Liver (tissue), 9 donors: Measurements from ENCODE around the gene SAMD5. TPM values are rescaled to one million over a fixed set of nuclear protein-coding genes. Genes with fewer than 3 reads are reported as not detected.

Source experiments
- DNase-seq: peaks from one replicate; pipeline ENCODE4 v3.0.0-alpha.2; 2017; ENCODE audit warnings: low spot score
- H3K27ac ChIP-seq, 2 donors: one replicate each; pipeline ENCODE4 v1.7.0; 2013; ENCODE audit warnings: inconsistent platforms in 2 of 2, low read length in 2 of 2, control low read depth in 1 of 2, low read depth in 1 of 2, mild to moderate bottlenecking in 1 of 2
- H3K27me3 ChIP-seq, 4 donors: one replicate each; pipeline versions ENCODE4 v1.6.1 to v1.7.0; 2013; ENCODE audit warnings: low read length in 3 of 4, inconsistent platforms in 1 of 4, mild to moderate bottlenecking in 1 of 4, moderate library complexity in 1 of 4; ENCODE audit not compliant: control insufficient read depth in 4 of 4, insufficient read depth in 4 of 4
- H3K36me3 ChIP-seq, 4 donors: one replicate each; pipeline versions ENCODE4 v1.6.1 to v1.7.0; 2013; ENCODE audit warnings: low read length in 3 of 4, mild to moderate bottlenecking in 3 of 4, low read depth in 1 of 4, moderate library complexity in 1 of 4; ENCODE audit not compliant: control insufficient read depth in 4 of 4, insufficient read depth in 3 of 4
- H3K4me1 ChIP-seq, 4 donors: one replicate each; pipeline versions ENCODE4 v1.6.1 to v1.7.0; 2013; ENCODE audit warnings: low read length in 3 of 4, mild to moderate bottlenecking in 3 of 4, moderate library complexity in 1 of 4; ENCODE audit not compliant: control insufficient read depth in 4 of 4, insufficient read depth in 4 of 4
- H3K4me3 ChIP-seq, 3 donors: one replicate each; pipeline versions ENCODE4 v1.6.1 to v1.7.0; 2013; ENCODE audit warnings: low read length in 3 of 3, control low read depth in 1 of 3, low read depth in 1 of 3, mild to moderate bottlenecking in 1 of 3
- H3K9ac ChIP-seq, 2 donors: one replicate each; pipeline ENCODE4 v1.7.0; 2013; ENCODE audit warnings: low read length in 2 of 2, mild to moderate bottlenecking in 2 of 2, moderate library complexity in 2 of 2, control low read depth in 1 of 2, low read depth in 1 of 2
- H3K9me3 ChIP-seq, 4 donors: one replicate each; pipeline versions ENCODE4 v1.6.1 to v1.7.0; 2013; ENCODE audit warnings: low read length in 3 of 4; ENCODE audit not compliant: control insufficient read depth in 4 of 4
- FOXA2 ChIP-seq: IDR thresholded peaks from 2 replicates; pipeline ENCODE4 v1.6.1; 2016; ENCODE audit warnings: antibody characterized with exemption
- GABPA ChIP-seq, 2 donors: IDR thresholded peaks in 1 of 2; conservative IDR thresholded peaks in 1 of 2; 2 replicates each; pipeline ENCODE4 v1.6.1; 2016; ENCODE audit warnings: antibody characterized with exemption in 2 of 2, mild to moderate bottlenecking in 1 of 2, moderate library complexity in 1 of 2
- HNF4A ChIP-seq, 2 donors: conservative IDR thresholded peaks; 2 replicates each; pipeline ENCODE4 v1.6.1; 2016; ENCODE audit warnings: antibody characterized with exemption in 2 of 2, mild to moderate bottlenecking in 2 of 2
- HNF4G ChIP-seq: IDR thresholded peaks from 2 replicates; pipeline ENCODE4 v1.6.1; 2016; ENCODE audit warnings: antibody characterized with exemption
- JUND ChIP-seq, 2 donors: IDR thresholded peaks; 2 replicates each; pipeline ENCODE4 v1.6.1; 2016; ENCODE audit warnings: antibody characterized with exemption in 2 of 2
- NR2F2 ChIP-seq: IDR thresholded peaks from 2 replicates; pipeline ENCODE4 v1.6.1; 2016; ENCODE audit warnings: antibody characterized with exemption
- RAD21 ChIP-seq, 2 donors: IDR thresholded peaks; 2 replicates each; pipeline ENCODE4 v1.6.1; 2016; ENCODE audit warnings: antibody characterized with exemption in 2 of 2, mild to moderate bottlenecking in 2 of 2
- RXRA ChIP-seq, 2 donors: IDR thresholded peaks; 2 replicates each; pipeline ENCODE4 v1.6.1; 2017 to 2018; ENCODE audit warnings: antibody characterized with exemption in 2 of 2, mild to moderate bottlenecking in 1 of 2
- SP1 ChIP-seq: IDR thresholded peaks from 2 replicates; pipeline ENCODE4 v1.6.1; 2018; ENCODE audit warnings: antibody characterized with exemption, mild to moderate bottlenecking
- TAF1 ChIP-seq: conservative IDR thresholded peaks from 2 replicates; pipeline ENCODE4 v1.6.1; 2016; ENCODE audit warnings: antibody characterized with exemption, mild to moderate bottlenecking
- YY1 ChIP-seq: IDR thresholded peaks from 2 replicates; pipeline ENCODE4 v1.6.1; 2016; ENCODE audit warnings: antibody characterized with exemption, mild to moderate bottlenecking
- ZBTB33 ChIP-seq: IDR thresholded peaks from 2 replicates; pipeline ENCODE4 v1.6.1; 2016; ENCODE audit warnings: antibody characterized with exemption
- WGBS: extraction: QIAGEN DNeasy Blood & Tissue Kit; methylation state at CpG from one replicate; pipeline ENCODE4 v1.1.7; 2013; 5-methylcytosine and 5-hydroxymethylcytosine counted together
- polyA plus RNA-seq, 2 donors: library from polyadenylated mRNA; stranded (reverse) in 1 of 2; unstranded in 1 of 2; fragments of 200-250 nt in 1 of 2; fragments of >200 nt in 1 of 2; fragmentation: Nextera tagmentation in 1 of 2; extraction: Ambion mirVana in 1 of 2; gene quantifications; one replicate each; pipeline versions ENCODE4 v1.2.1 to v1.2.3, GENCODE V29; 2013 to 2015
- total RNA-seq, 2 donors: library from RNA; depleted of rRNA; stranded (reverse); fragments of >200 nt; gene quantifications; one replicate each; pipeline ENCODE4 v1.2.3, GENCODE V29; 2014
- TF ChIP-seq, protein P1 (sequence below): fragments of 150-350 bp; IDR thresholded peaks from 2 replicates; pipeline ENCODE4 v1.5.1; 2017; ENCODE audit warnings: improper control_type of control experiment, low read depth, low read length; ENCODE audit not compliant: missing input control
- TF ChIP-seq, protein P2 (sequence below): IDR thresholded peaks from 2 replicates; pipeline ENCODE4 v1.6.1; 2016; ENCODE audit warnings: antibody characterized with exemption, mild to moderate bottlenecking
- TF ChIP-seq, protein P3 (sequence below): IDR thresholded peaks from 2 replicates; pipeline ENCODE4 v1.6.1; 2016; ENCODE audit warnings: antibody characterized with exemption
- donor health status: healthy.
- donor health status: healthy.
- donor health status: healthy.
- donor health status: healthy.
- donor health status: healthy.

The SAMD5 gene
- total and polyA plus RNA-seq, 4 donors: 2.7 to 7.6 (median 3.2) TPM

DNA sequence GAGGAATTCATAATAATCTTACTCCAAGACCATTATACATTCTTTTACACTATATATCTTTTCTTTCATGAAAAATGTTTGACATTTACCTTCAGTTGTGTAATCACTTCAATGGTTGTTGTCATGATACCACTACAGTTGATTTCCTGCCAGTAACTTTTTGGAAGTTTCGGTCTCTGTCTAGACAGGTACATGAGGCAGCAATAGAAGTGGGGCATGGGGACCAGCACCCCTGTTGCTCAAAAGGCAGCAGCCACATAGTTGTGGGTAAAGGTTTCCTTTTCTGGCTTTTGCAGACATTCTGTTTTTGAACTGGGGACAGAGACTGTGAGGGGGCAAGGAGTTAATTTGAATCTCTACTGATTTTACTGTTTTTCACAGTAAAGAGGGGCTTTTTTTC lies 14.1 kb downstream of the SAMD5 start:
- TF ChIP-seq GABPA (IDR thresholded peaks at IDR 0.05 in 1 of 2, conservative IDR thresholded peaks at IDR 0.05 in 1 of 2): no peak
- TF ChIP-seq YY1: no peak
- TF ChIP-seq SP1: no peak
- TF ChIP-seq, protein P1, sequence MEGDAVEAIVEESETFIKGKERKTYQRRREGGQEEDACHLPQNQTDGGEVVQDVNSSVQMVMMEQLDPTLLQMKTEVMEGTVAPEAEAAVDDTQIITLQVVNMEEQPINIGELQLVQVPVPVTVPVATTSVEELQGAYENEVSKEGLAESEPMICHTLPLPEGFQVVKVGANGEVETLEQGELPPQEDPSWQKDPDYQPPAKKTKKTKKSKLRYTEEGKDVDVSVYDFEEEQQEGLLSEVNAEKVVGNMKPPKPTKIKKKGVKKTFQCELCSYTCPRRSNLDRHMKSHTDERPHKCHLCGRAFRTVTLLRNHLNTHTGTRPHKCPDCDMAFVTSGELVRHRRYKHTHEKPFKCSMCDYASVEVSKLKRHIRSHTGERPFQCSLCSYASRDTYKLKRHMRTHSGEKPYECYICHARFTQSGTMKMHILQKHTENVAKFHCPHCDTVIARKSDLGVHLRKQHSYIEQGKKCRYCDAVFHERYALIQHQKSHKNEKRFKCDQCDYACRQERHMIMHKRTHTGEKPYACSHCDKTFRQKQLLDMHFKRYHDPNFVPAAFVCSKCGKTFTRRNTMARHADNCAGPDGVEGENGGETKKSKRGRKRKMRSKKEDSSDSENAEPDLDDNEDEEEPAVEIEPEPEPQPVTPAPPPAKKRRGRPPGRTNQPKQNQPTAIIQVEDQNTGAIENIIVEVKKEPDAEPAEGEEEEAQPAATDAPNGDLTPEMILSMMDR: no peak
- no peak for TF ChIP-seq HNF4G
- TF ChIP-seq FOXA2: no peak
- TF ChIP-seq, protein P2, sequence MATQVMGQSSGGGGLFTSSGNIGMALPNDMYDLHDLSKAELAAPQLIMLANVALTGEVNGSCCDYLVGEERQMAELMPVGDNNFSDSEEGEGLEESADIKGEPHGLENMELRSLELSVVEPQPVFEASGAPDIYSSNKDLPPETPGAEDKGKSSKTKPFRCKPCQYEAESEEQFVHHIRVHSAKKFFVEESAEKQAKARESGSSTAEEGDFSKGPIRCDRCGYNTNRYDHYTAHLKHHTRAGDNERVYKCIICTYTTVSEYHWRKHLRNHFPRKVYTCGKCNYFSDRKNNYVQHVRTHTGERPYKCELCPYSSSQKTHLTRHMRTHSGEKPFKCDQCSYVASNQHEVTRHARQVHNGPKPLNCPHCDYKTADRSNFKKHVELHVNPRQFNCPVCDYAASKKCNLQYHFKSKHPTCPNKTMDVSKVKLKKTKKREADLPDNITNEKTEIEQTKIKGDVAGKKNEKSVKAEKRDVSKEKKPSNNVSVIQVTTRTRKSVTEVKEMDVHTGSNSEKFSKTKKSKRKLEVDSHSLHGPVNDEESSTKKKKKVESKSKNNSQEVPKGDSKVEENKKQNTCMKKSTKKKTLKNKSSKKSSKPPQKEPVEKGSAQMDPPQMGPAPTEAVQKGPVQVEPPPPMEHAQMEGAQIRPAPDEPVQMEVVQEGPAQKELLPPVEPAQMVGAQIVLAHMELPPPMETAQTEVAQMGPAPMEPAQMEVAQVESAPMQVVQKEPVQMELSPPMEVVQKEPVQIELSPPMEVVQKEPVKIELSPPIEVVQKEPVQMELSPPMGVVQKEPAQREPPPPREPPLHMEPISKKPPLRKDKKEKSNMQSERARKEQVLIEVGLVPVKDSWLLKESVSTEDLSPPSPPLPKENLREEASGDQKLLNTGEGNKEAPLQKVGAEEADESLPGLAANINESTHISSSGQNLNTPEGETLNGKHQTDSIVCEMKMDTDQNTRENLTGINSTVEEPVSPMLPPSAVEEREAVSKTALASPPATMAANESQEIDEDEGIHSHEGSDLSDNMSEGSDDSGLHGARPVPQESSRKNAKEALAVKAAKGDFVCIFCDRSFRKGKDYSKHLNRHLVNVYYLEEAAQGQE: no peak
- TF ChIP-seq, protein P3, sequence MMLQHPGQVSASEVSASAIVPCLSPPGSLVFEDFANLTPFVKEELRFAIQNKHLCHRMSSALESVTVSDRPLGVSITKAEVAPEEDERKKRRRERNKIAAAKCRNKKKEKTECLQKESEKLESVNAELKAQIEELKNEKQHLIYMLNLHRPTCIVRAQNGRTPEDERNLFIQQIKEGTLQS: no peak
- no peak for TF ChIP-seq TAF1
- TF ChIP-seq ZBTB33: no peak
- no peak for TF ChIP-seq HNF4A (conservative IDR thresholded peaks at IDR 0.05)
- Histone ChIP-seq H3K27ac (no peak overlapping the region), H3K9ac (no peak overlapping the region), H3K4me3 (no peak overlapping the region), H3K4me1 (peaks cover 3 to 14% (median 8%) of the 10 kb centered on the region in 4 donors), H3K36me3 (no peaks in the 10 kb centered on the region), H3K9me3 (no peaks in the 10 kb centered on the region), H3K27me3 (no peaks in the 10 kb centered on the region)
- no peak for DNase-seq
- WGBS: 95% methylated on average over 1 of the region's 1 CpG

DNA sequence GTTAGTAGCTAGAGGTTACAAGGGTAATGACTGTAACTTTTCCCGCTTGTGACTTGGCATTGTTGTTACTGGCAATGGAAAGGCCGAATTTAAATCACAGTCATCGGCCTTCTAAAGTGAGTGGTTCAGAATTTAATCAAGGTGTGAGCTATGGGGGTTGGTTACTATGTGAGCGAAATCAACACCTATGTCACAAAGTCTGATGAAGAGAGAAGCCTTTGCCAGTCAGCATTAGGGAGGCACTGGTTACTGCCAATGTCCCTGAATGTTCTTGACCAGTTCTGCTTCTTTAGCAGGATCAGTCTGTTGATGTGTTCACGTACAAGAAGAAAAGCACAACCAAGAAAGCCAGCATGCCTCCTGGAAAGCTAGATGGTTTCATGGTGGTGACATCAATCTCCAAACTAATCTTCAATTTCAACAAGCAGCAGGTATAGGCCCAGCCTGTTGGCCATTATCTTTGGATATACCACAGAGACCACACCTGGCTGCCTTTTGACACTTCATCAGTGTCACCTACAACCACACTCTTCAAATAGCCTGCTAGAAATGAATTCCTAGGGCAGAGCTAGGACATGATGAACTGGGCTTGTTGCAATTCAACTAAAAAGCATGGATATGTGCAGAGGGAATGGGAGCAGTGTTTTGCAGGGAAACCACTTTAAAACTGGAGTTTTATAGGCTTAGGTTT lies 17.2 kb downstream of the SAMD5 start:
- 96% methylated on average over 5 of the region's 5 CpGs for WGBS
- H3K9me3 ChIP-seq: no peaks in the 10 kb centered on the region
- peaks cover 3 to 41% (median 14%) of the 10 kb centered on the region in 4 donors for H3K4me1 ChIP-seq
- no peak overlapping the region for H3K4me3 ChIP-seq
- H3K27me3 ChIP-seq: no peaks in the 10 kb centered on the region
- H3K9ac ChIP-seq: no peak overlapping the region
- no peak overlapping the region for H3K27ac ChIP-seq
- no peaks in the 10 kb centered on the region for H3K36me3 ChIP-seq
- DNase-seq: no peak
- TF ChIP-seq JUND (IDR thresholded peaks at IDR 0.05) (no peak), RAD21 (IDR thresholded peaks at IDR 0.05) (no peak), TAF1 (no peak), ZBTB33 (no peak), HNF4G (no peak), RXRA (IDR thresholded peaks at IDR 0.05) (no peak), NR2F2 (no peak)
- TF ChIP-seq, protein P2: no peak
- TF ChIP-seq, protein P1: no peak
